Stomach (tissue), 9 donors: Measurements from ENCODE around the gene TSPAN17. TPM values are rescaled to one million over a fixed set of nuclear protein-coding genes. Genes with fewer than 3 reads are reported as not detected.

ENCODE experiments used
- DNase-seq, 2 donors: peaks; one replicate each; pipeline versions ENCODE4 v3.0.0 to v3.0.0-alpha.2; 2013 to 2019
- H3K27ac ChIP-seq, 5 donors: fragments of 200-600 bp in 4 of 5; sonication (generic) in 4 of 5; one replicate each; pipeline ENCODE4 v1.5.1; 2013 to 2019; ENCODE audit warnings: mild to moderate bottlenecking in 1 of 5, moderate library complexity in 1 of 5
- H3K27me3 ChIP-seq, 3 donors: fragments of 200-600 bp; sonication (generic); one replicate each; pipeline ENCODE4 v1.5.1; 2017 to 2019; ENCODE audit warnings: mixed run types in 1 of 3
- H3K36me3 ChIP-seq, 4 donors: fragments of 200-600 bp; sonication (generic); 1 replicate in 3 of 4; 2 replicates in 1 of 4; pipeline ENCODE4 v1.5.1; 2016 to 2019
- H3K4me1 ChIP-seq, 4 donors: fragments of 200-600 bp; sonication (generic); one replicate each; pipeline ENCODE4 v1.5.1; 2016 to 2019
- H3K4me3 ChIP-seq, 4 donors: fragments of 200-600 bp; sonication (generic) in 3 of 4; one replicate each; pipeline ENCODE4 v1.5.1; 2016 to 2019; ENCODE audit warnings: mild to moderate bottlenecking in 1 of 4
- H3K9me3 ChIP-seq, 4 donors: fragments of 200-600 bp; sonication (generic); one replicate each; pipeline ENCODE4 v1.5.1; 2016 to 2019
- CTCF ChIP-seq, 7 experiments: fragments of 450-650 bp in 4 of 7; fragments of 200-600 bp in 3 of 7; sonication (generic) in 3 of 7; IDR thresholded peaks; one replicate each; pipeline ENCODE4 v1.5.1; 2016 to 2019; ENCODE audit warnings: antibody characterized with exemption in 7 of 7, control low read depth in 2 of 7, mild to moderate bottlenecking in 1 of 7
- EP300 ChIP-seq: sonication (generic); formaldehyde crosslinking; IDR thresholded peaks from one replicate; pipeline ENCODE4 v1.6.1; 2017; ENCODE audit warnings: antibody characterized with exemption
- POLR2A ChIP-seq, 4 donors: fragments of 450-650 bp; IDR thresholded peaks; one replicate each; pipeline ENCODE4 v1.6.1; 2016; ENCODE audit warnings: antibody characterized with exemption in 4 of 4, control low read depth in 2 of 4, mild to moderate bottlenecking in 1 of 4, moderate library complexity in 1 of 4
- POLR2AphosphoS5 ChIP-seq, 3 donors: sonication (generic); formaldehyde crosslinking; IDR thresholded peaks; one replicate each; pipeline ENCODE4 v1.6.1; 2016; ENCODE audit warnings: antibody characterized with exemption in 3 of 3
- WGBS, 5 donors: extraction: QIAGEN DNeasy Blood & Tissue Kit in 3 of 5; methylation state at CpG; one replicate each; pipeline versions ENCODE4 v1.1.5 to v1.1.7; 2013 to 2018; 5-methylcytosine and 5-hydroxymethylcytosine counted together
- intact Hi-C: fragments of 100-400 bp; cut with DNase I; formaldehyde crosslinking; loops from one replicate; pipeline ENCODE4 v1.15.1; 2023; ENCODE audit warnings: low total_unique reads
- polyA plus RNA-seq, 3 donors: library from polyadenylated mRNA; stranded (reverse); fragments of 200-250 nt; gene quantifications; one replicate each; pipeline ENCODE4 v1.2.3, GENCODE V29; 2013
- total RNA-seq, 5 donors: library from RNA; depleted of rRNA; stranded (reverse); fragments of >200 nt; gene quantifications; one replicate each; pipeline versions ENCODE4 v1.1.0 to v1.2.3, GENCODE V29; 2014 to 2016
- donor health status: healthy with polysubstance abuse.
- donor health status: Bipolar disorder and iron deficiency.
- donor health status: healthy.

The TSPAN17 gene
- total and polyA plus RNA-seq, 8 donors: 2.3 to 79.9 (median 21.7) TPM

DNA sequence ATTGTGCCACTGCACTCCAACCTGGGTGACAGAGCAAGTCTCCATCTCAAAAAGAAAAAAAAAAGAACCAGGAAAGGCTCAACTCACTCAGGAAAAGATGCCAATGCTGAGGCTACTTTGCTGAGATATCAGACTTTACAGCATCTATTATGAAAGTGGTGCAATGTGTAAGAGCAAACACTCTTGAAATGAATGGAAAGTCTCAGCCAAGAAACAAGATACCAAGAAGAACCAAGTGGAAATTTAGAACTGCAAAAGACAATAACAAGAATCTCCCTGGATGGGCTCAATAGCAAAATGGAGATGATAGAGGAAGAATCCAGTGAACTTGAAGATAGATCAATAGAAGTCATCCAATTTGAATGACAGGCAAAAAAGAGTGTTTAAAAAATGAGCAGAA is 37.7 kb downstream of the TSPAN17 start:
- H3K27me3 ChIP-seq: peaks cover 7 to 77% (median 26%) of the 10 kb centered on the region in 3 donors
- no peaks in the 10 kb centered on the region for H3K36me3 ChIP-seq
- TF ChIP-seq POLR2A (IDR thresholded peaks at IDR 0.05) (no peak), EP300 (no peak), POLR2AphosphoS5 (IDR thresholded peaks at IDR 0.05) (no peak), CTCF (IDR thresholded peaks at IDR 0.05) (no peak)
- intact Hi-C loops: no loop called here
- peaks cover 0 to 4% (median 1%) of the 10 kb centered on the region in 4 donors for H3K4me1 ChIP-seq
- no peak for DNase-seq
- H3K27ac ChIP-seq: no peak overlapping the region
- peaks cover 0 to 33% (median 20%) of the 10 kb centered on the region in 4 donors for H3K9me3 ChIP-seq
- H3K4me3 ChIP-seq: no peak overlapping the region

- Histone ChIP-seq H3K4me1 (no peaks in the 10 kb centered on the region), H3K4me3 (no peak overlapping the region), H3K9me3 (peaks cover 0 to 33% (median 20%) of the 10 kb centered on the region in 4 donors), H3K27me3 (peaks cover 0 to 77% (median 8%) of the 10 kb centered on the region in 3 donors), H3K36me3 (no peaks in the 10 kb centered on the region), H3K27ac (no peak overlapping the region)
- 83 to 92% (median 86%) methylated on average over 7 to 10 of the region's 10 CpGs for WGBS, 5 donors
- no peak for TF ChIP-seq POLR2A (IDR thresholded peaks at IDR 0.05)
- TF ChIP-seq CTCF (IDR thresholded peaks at IDR 0.05): no peak
- TF ChIP-seq EP300: no peak
- TF ChIP-seq POLR2AphosphoS5 (IDR thresholded peaks at IDR 0.05): no peak
- no peak for DNase-seq
- intact Hi-C loops: no loop called here
Measured at GRCh38 chr5:176687247-176687646, 40.0 kb downstream of the TSPAN17 start.

- intact Hi-C loops: no loop called here
- TF ChIP-seq EP300 (no peak), POLR2AphosphoS5 (IDR thresholded peaks at IDR 0.05) (no peak), POLR2A (IDR thresholded peaks at IDR 0.05) (no peak), CTCF (IDR thresholded peaks at IDR 0.05) (no peak)
- 81 to 95% (median 87%) methylated on average over 3 to 5 of the region's 5 CpGs; no CpG with 5 or more reads in 1 of the 5 donors for WGBS, 5 donors
- peaks cover 0 to 6% (median 5%) of the 10 kb centered on the region in 4 donors for H3K4me1 ChIP-seq
- no peaks in the 10 kb centered on the region for H3K36me3 ChIP-seq
- H3K4me3 ChIP-seq: no peak overlapping the region
- H3K27ac ChIP-seq: no peak overlapping the region
- DNase-seq: no peak
- peaks cover 0 to 33% (median 20%) of the 10 kb centered on the region in 4 donors for H3K9me3 ChIP-seq
- peaks cover 0 to 77% (median 5%) of the 10 kb centered on the region in 3 donors for H3K27me3 ChIP-seq
Measured at GRCh38 chr5:176687881-176688280, 40.6 kb downstream of the TSPAN17 start.

DNA sequence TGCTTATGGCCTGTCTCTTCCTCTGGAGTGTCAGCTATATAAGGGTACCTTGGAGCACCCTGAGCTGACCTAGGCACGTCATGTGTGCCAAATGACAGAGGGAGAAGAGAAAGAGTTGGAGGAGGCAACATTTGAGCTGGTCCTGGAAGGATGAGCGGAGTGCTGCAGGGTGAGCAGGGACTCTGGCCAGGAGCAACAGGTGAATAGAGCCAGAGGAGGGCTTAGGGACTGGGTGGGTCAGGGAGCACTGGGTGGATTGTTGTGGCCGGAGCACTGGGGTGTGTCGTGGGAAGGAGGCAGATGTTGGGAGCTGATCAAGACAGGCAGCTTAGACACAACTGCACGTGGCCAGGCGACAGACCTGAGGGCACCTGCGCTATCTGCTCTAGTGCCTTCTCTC is 43.6 kb downstream of the TSPAN17 start:
- intact Hi-C loops: no loop called here
- Histone ChIP-seq H3K27ac (no peak overlapping the region), H3K4me1 (peaks cover 0 to 12% (median 9%) of the 10 kb centered on the region in 4 donors), H3K27me3 (peaks cover 0 to 85% (median 17%) of the 10 kb centered on the region in 3 donors), H3K36me3 (no peaks in the 10 kb centered on the region), H3K4me3 (no peak overlapping the region), H3K9me3 (peaks cover 0 to 18% (median 9%) of the 10 kb centered on the region in 4 donors)
- WGBS, 5 donors: 82 to 88% (median 84%) methylated on average over 7 of the region's 7 CpGs
- DNase-seq: no peak
- TF ChIP-seq EP300: no peak

GRCh38 chr5:176691524-176691923 is 44.2 kb downstream of the TSPAN17 start:
- TF ChIP-seq POLR2AphosphoS5 (IDR thresholded peaks at IDR 0.05) (no peak), EP300 (no peak), CTCF (IDR thresholded peaks at IDR 0.05) (no peak), POLR2A (IDR thresholded peaks at IDR 0.05) (no peak)
- DNase-seq: no peak
- 93 to 100% (median 100%) methylated on average over 1 of the region's 1 CpG for WGBS, 5 donors
- H3K9me3 ChIP-seq: peaks cover 0 to 18% (median 9%) of the 10 kb centered on the region in 4 donors
- intact Hi-C loops: no loop called here
- H3K36me3 ChIP-seq: no peaks in the 10 kb centered on the region
- H3K4me3 ChIP-seq: no peak overlapping the region
- no peak overlapping the region for H3K27ac ChIP-seq
- H3K27me3 ChIP-seq: peaks cover 0 to 91% (median 23%) of the 10 kb centered on the region in 3 donors
- H3K4me1 ChIP-seq: peaks cover 0 to 12% (median 9%) of the 10 kb centered on the region in 4 donors
